IMR-90 (cell line): Measurements from ENCODE around the gene AGAP1. TPM values are rescaled to one million over a fixed set of nuclear protein-coding genes. Genes with fewer than 3 reads are reported as not detected.

Source experiments
- ATAC-seq: fragments of 200-7000 bp; cut with Tn5 transposase; 2 replicates; pipeline ENCODE4 v1.9.1; 2020; ENCODE audit warnings: low read depth, mild to moderate bottlenecking, moderate library complexity
- BruUV-seq: library from RNA; stranded (reverse); fragments of 400-500 nt; replicated peaks from 2 replicates; lab custom pipeline; 2021; lab: Mats Ljungman, UMichigan
- CTCF ChIA-PET: fragments of 300-600 bp; formaldehyde crosslinking; extraction: SDS; loops from one replicate; lab custom pipeline; 2021; ENCODE audit warnings: antibody characterized with exemption; lab: Yijun Ruan, JAX
- POLR2A ChIA-PET: fragments of 300-600 bp; sonication (Branson Sonifier 250); formaldehyde crosslinking; loops from one replicate; lab custom pipeline; 2022; ENCODE audit warnings: antibody characterized with exemption; ENCODE audit not compliant: unreplicated experiment; lab: Charles Lee
- DNase-seq: peaks from one replicate; pipeline ENCODE4 v3.0.0; 2013
- H2AFZ ChIP-seq: replicated peaks from 2 replicates; pipeline ENCODE3; 2013; ENCODE audit warnings: low read length, mild to moderate bottlenecking; ENCODE audit not compliant: poor library complexity
- H2AK5ac ChIP-seq: 2 replicates; pipeline ENCODE4 v1.6.1; 2013; ENCODE audit warnings: low read depth, low read length, inconsistent platforms
- H2AK9ac ChIP-seq: replicated peaks from 2 replicates; pipeline ENCODE3; 2013; ENCODE audit warnings: mild to moderate bottlenecking, low read depth, low read length, moderate library complexity; ENCODE audit not compliant: poor library complexity
- H2BK120ac ChIP-seq: 2 replicates; pipeline ENCODE4 v1.6.1; 2013; ENCODE audit warnings: low read depth, low read length, inconsistent platforms
- H2BK15ac ChIP-seq: 3 replicates; pipeline ENCODE4 v1.6.1; 2013; ENCODE audit warnings: low read depth, low read length, inconsistent platforms
- H2BK20ac ChIP-seq: 2 replicates; pipeline ENCODE4 v1.6.1; 2013; ENCODE audit warnings: low read depth, mild to moderate bottlenecking, inconsistent platforms, low read length, moderate library complexity
- H2BK5ac ChIP-seq: 2 replicates; pipeline ENCODE4 v1.6.1; 2013; ENCODE audit warnings: mild to moderate bottlenecking, low read depth, low read length, inconsistent platforms; ENCODE audit not compliant: poor library complexity, severe bottlenecking
- H3K14ac ChIP-seq: replicated peaks from 2 replicates; pipeline ENCODE4 v1.6.1; 2013; ENCODE audit warnings: low read depth, low read length, inconsistent platforms
- H3K18ac ChIP-seq: 2 replicates; pipeline ENCODE4 v1.6.1; 2013; ENCODE audit warnings: low read depth, low read length, control low read depth
- H3K23ac ChIP-seq: 2 replicates; pipeline ENCODE4 v1.6.1; 2013; ENCODE audit warnings: low read depth, low read length, inconsistent platforms
- H3K27ac ChIP-seq: 2 replicates; pipeline ENCODE4 v1.5.1; 2013; ENCODE audit warnings: mild to moderate bottlenecking, control low read depth, low read length; ENCODE audit not compliant: insufficient read depth
- H3K27me3 ChIP-seq: 2 replicates; pipeline ENCODE4 v1.6.1; 2013; ENCODE audit warnings: low read length; ENCODE audit not compliant: control insufficient read depth, insufficient read depth
- H3K36me3 ChIP-seq: 2 replicates; pipeline ENCODE4 v1.6.1; 2013; ENCODE audit warnings: low read length, mixed read lengths; ENCODE audit not compliant: control insufficient read depth, insufficient read depth
- H3K4ac ChIP-seq: 2 replicates; pipeline ENCODE4 v1.6.1; 2013; ENCODE audit warnings: low read depth, low read length, inconsistent platforms
- H3K4me1 ChIP-seq: 2 replicates; pipeline ENCODE4 v1.6.1; 2013; ENCODE audit warnings: low read length, mixed read lengths; ENCODE audit not compliant: control insufficient read depth, insufficient read depth
- H3K4me2 ChIP-seq: 2 replicates; pipeline ENCODE4 v1.6.1; 2013; ENCODE audit warnings: low read depth, mild to moderate bottlenecking, control low read depth, low read length, moderate library complexity
- H3K4me3 ChIP-seq: 2 replicates; pipeline ENCODE4 v1.5.1; 2013; ENCODE audit warnings: low read depth, mild to moderate bottlenecking, control low read depth, low read length, moderate library complexity; ENCODE audit not compliant: insufficient read depth
- H3K56ac ChIP-seq: 2 replicates; pipeline ENCODE4 v1.6.1; 2013; ENCODE audit warnings: low read length, inconsistent platforms; ENCODE audit not compliant: insufficient read depth; ENCODE audit errors: extremely low read depth
- H3K79me1 ChIP-seq, 2 experiments: 2 replicates each; pipeline ENCODE4 v1.6.1; 2013; ENCODE audit warnings: low read length in 2 of 2, inconsistent platforms in 1 of 2, low read depth in 1 of 2
- H3K9ac ChIP-seq: 2 replicates; pipeline ENCODE4 v1.6.1; 2013; ENCODE audit warnings: low read depth, low read length, control low read depth
- H3K9me1 ChIP-seq: 2 replicates; pipeline ENCODE4 v1.6.1; 2013; ENCODE audit warnings: low read length, inconsistent platforms; ENCODE audit not compliant: insufficient read depth
- H3K9me3 ChIP-seq: 2 replicates; pipeline ENCODE4 v1.6.1; 2013; ENCODE audit warnings: low read length; ENCODE audit not compliant: control insufficient read depth, insufficient read depth
- H4K20me1 ChIP-seq: 2 replicates; pipeline ENCODE4 v1.6.1; 2013; ENCODE audit warnings: low read length, inconsistent platforms; ENCODE audit not compliant: insufficient read depth
- H4K5ac ChIP-seq: 2 replicates; pipeline ENCODE4 v1.6.1; 2013; ENCODE audit warnings: mild to moderate bottlenecking, low read depth, low read length, control low read depth
- H4K8ac ChIP-seq, 2 experiments: 2 replicates each; pipeline ENCODE4 v1.6.1; 2013; ENCODE audit warnings: low read depth in 2 of 2, low read length in 2 of 2, control low read depth in 1 of 2, inconsistent platforms in 1 of 2
- H4K91ac ChIP-seq: 2 replicates; pipeline ENCODE4 v1.6.1; 2013; ENCODE audit warnings: low read depth, low read length, inconsistent platforms; ENCODE audit not compliant: insufficient read depth
- BHLHE40 ChIP-seq: fragments of 150-350 bp; IDR thresholded peaks from 2 replicates; pipeline ENCODE4 v1.6.1; 2016; ENCODE audit warnings: mild to moderate bottlenecking, low read depth, low read length
- CHD1 ChIP-seq: IDR thresholded peaks from 2 replicates; pipeline ENCODE4 v1.6.1; 2012; ENCODE audit warnings: low read depth, low read length, improper control_type of control experiment
- CTCF ChIP-seq: conservative IDR thresholded peaks from 2 replicates; pipeline ENCODE4 v1.5.1; 2012; ENCODE audit warnings: mild to moderate bottlenecking, low read depth, low read length, improper control_type of control experiment
- MAFK ChIP-seq: IDR thresholded peaks from 2 replicates; pipeline ENCODE4 v1.6.1; 2012; ENCODE audit warnings: low read depth, low read length, improper control_type of control experiment
- MXI1 ChIP-seq: IDR thresholded peaks from 2 replicates; pipeline ENCODE4 v1.6.1; 2012; ENCODE audit warnings: low read depth, mild to moderate bottlenecking, low read length, moderate library complexity, borderline replicate concordance
- NFE2L2 ChIP-seq: fragments of 150-350 bp; IDR thresholded peaks from 2 replicates; pipeline ENCODE4 v1.6.1; 2016; ENCODE audit warnings: low read depth, mild to moderate bottlenecking, low read length
- POLR2A ChIP-seq: IDR thresholded peaks from 2 replicates; pipeline ENCODE4 v1.6.1; 2012; ENCODE audit warnings: mild to moderate bottlenecking, low read depth, low read length
- RFX5 ChIP-seq: IDR thresholded peaks from 2 replicates; pipeline ENCODE4 v1.8.0; 2012; ENCODE audit warnings: low read depth, mild to moderate bottlenecking, low read length, moderate library complexity
- USF2 ChIP-seq: fragments of 150-350 bp; IDR thresholded peaks from 2 replicates; pipeline ENCODE4 v1.6.1; 2017; ENCODE audit warnings: mild to moderate bottlenecking, antibody characterized with exemption, low read length, low read depth
- WGBS, 2 experiments: methylation state at CpG; one replicate each; pipeline versions ENCODE4 v1.1.5 to v1.1.7; 2013; ENCODE audit warnings: missing lambda C conversion rate in 2 of 2; ENCODE audit not compliant: insufficient read length in 1 of 2; ENCODE audit errors: extremely low coverage in 2 of 2; 5-methylcytosine and 5-hydroxymethylcytosine counted together
- dilution Hi-C: fragments of 300-500 bp; cut with HindIII; formaldehyde crosslinking; loops from one replicate; pipeline ENCODE4 v1.14.3; 2018; ENCODE audit warnings: low sequenced_read_pairs; ENCODE audit not compliant: unreplicated experiment
- in situ Hi-C: fragments of 300-500 bp; cut with MboI; formaldehyde crosslinking; loops from 3 replicates; pipeline ENCODE4 v1.14.3; 2019; ENCODE audit warnings: low sequenced_read_pairs, inconsistent platforms, mixed read lengths
- intact Hi-C: fragments of 100-400 bp; cut with micrococcal nuclease; formaldehyde crosslinking; loops from 2 replicates; pipeline ENCODE4 v1.10.0; 2022
- polyA plus RNA-seq, 3 experiments: library from polyadenylated mRNA; depleted of rRNA; stranded (reverse); fragments of >200 nt; gene quantifications; 2 replicates each; pipeline ENCODE4 v1.2.3, GENCODE V29; 2012; ENCODE audit warnings: low replicate concordance in 1 of 3
- total RNA-seq: library from RNA; depleted of rRNA; stranded (reverse); fragments of >200 nt; gene quantifications from 2 replicates; pipeline ENCODE4 v1.2.3, GENCODE V29; 2012

AGAP1 gene
- total and polyA plus RNA-seq, 2 of the 4 experiments (the other 2 are of a cell fraction), result 15.1 to 16.4 TPM

DNA sequence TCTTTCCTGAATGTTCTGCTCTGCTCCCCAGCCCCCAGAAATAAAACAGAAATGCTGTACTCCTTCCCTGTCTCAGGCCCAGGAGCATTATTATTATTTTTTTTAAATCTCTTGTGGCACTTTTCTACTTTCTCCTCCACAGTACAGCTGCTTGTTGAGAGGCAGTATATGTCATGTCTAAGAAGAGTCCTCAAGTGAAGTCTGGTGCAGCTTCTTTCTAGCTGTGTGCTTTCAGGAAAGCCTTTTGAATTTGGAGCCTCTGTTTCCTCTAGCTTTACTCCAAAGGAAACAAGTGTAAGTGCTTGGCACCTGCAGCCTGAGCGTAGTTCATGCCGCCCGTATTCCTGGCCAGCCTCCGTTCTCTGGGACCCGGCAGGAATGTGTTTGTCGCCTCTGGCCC, 22.4 kb downstream of the AGAP1 start:
- no TSS peak for BruUV-seq
- Histone ChIP-seq H2BK120ac (no peak overlapping the region), H2BK15ac (no peak overlapping the region), H3K79me1 (peaks cover 47 to 74% of the 10 kb centered on the region in 2 experiments), H2BK20ac (no peak overlapping the region), H3K14ac (no peak overlapping the region), H4K8ac (no peak overlapping the region), H4K91ac (no peak overlapping the region), H4K20me1 (peaks cover 70% of the 10 kb centered on the region), H3K23ac (no peak overlapping the region), H3K9me3 (no peaks in the 10 kb centered on the region), H3K56ac (no peak overlapping the region), H3K4me1 (peaks cover 5% of the 10 kb centered on the region; the same call in 1 of the 2 replicates), H3K36me3 (no peaks in the 10 kb centered on the region), H3K18ac (no peak overlapping the region), H2AFZ (no peak overlapping the region), H2AK9ac (no peak overlapping the region), H3K27me3 (no peaks in the 10 kb centered on the region), H2AK5ac (no peak overlapping the region), H3K4me2 (no peak overlapping the region), H2BK5ac (no peak overlapping the region), H3K27ac (no peak overlapping the region), H3K9me1 (peaks cover 8% of the 10 kb centered on the region), H4K5ac (no peak overlapping the region), H3K9ac (no peak overlapping the region), H3K4me3 (no peak overlapping the region), H3K4ac (no peak overlapping the region)
- ChIA-PET POLR2A (no interaction called here), CTCF (no interaction called here)
- dilution Hi-C loops (no loop called here), in situ Hi-C loops (no loop called here), intact Hi-C loops (no loop called here)
- ATAC-seq, result no peak
- no peak for TF ChIP-seq CTCF
- no peak for TF ChIP-seq USF2
- TF ChIP-seq MAFK, result no peak
- TF ChIP-seq RFX5, result no peak
- TF ChIP-seq POLR2A, result no peak
- TF ChIP-seq MXI1, result no peak
- TF ChIP-seq CHD1, result no peak
- TF ChIP-seq BHLHE40, result no peak
- TF ChIP-seq NFE2L2, result no peak
- DNase-seq, result no peak
- no CpG with 5 or more reads among the region's 6 CpGs for WGBS, 2 experiments
